PC-3 (cell line): ENCODE data around the gene KLHL30. TPM values are rescaled to one million over a fixed set of nuclear protein-coding genes. Genes with fewer than 3 reads are reported as not detected.
A peak's percentile ranks its signal among the peaks of the same experiment; 100 is the strongest.

Experiments used
- ATAC-seq: fragments of 200-7000 bp; cut with Tn5 transposase; 2 replicates; pipeline ENCODE4 v1.9.1; 2020; ENCODE audit warnings: mild to moderate bottlenecking, moderate library complexity
- BruUV-seq: library from RNA; stranded (reverse); fragments of 400-500 nt; replicated peaks from 2 replicates; lab custom pipeline; 2021; lab: Mats Ljungman, UMichigan
- CTCF ChIA-PET: fragments of 300-600 bp; sonication (Branson Sonifier 250); formaldehyde crosslinking; loops from one replicate; lab custom pipeline; 2022; ENCODE audit warnings: antibody characterized with exemption; lab: Charles Lee
- POLR2A ChIA-PET: fragments of 300-600 bp; sonication (Branson Sonifier 250); formaldehyde crosslinking; loops from one replicate; lab custom pipeline; 2022; ENCODE audit warnings: antibody characterized with exemption; ENCODE audit not compliant: unreplicated experiment; lab: Charles Lee
- DNase-seq: peaks from one replicate; pipeline ENCODE4 v3.0.0-alpha.2; 2015
- H2AFZ ChIP-seq: fragments of 300-600 bp; sonication (generic); 2 replicates; pipeline ENCODE4 v1.6.0; 2016; ENCODE audit warnings: antibody characterized with exemption, low read length
- H3F3A ChIP-seq: fragments of 300-600 bp; sonication (generic); one replicate; pipeline ENCODE4 v1.6.0; 2017; ENCODE audit warnings: antibody characterized with exemption, low read length, control low read depth, mild to moderate bottlenecking; ENCODE audit not compliant: unreplicated experiment
- H3K27ac ChIP-seq: fragments of 300-600 bp; sonication (generic); 2 replicates; pipeline ENCODE4 v1.5.1; 2016; ENCODE audit warnings: mild to moderate bottlenecking, low read length
- H3K27me3 ChIP-seq: fragments of 300-600 bp; sonication (generic); 2 replicates; pipeline ENCODE4 v1.6.1; 2016; ENCODE audit warnings: low read length, mixed read lengths
- H3K36me3 ChIP-seq: fragments of 300-600 bp; sonication (generic); 2 replicates; pipeline ENCODE4 v1.6.1; 2016; ENCODE audit warnings: low read depth, mixed run types, low read length, mixed read lengths
- H3K4me1 ChIP-seq: fragments of 300-600 bp; sonication (generic); 2 replicates; pipeline ENCODE4 v1.5.1; 2016; ENCODE audit warnings: low read length; ENCODE audit not compliant: insufficient read depth
- H3K4me2 ChIP-seq: fragments of 300-600 bp; sonication (generic); 2 replicates; pipeline ENCODE4 v1.6.0; 2016; ENCODE audit warnings: low read length
- H3K4me3 ChIP-seq: fragments of 300-600 bp; sonication (generic); 2 replicates; pipeline ENCODE4 v1.5.1; 2016; ENCODE audit warnings: mild to moderate bottlenecking, low read length, mixed read lengths
- H3K79me2 ChIP-seq: fragments of 300-600 bp; sonication (generic); 2 replicates; pipeline ENCODE4 v1.6.1; 2017; ENCODE audit warnings: low read length, mixed read lengths
- H3K9ac ChIP-seq: fragments of 300-600 bp; sonication (generic); 2 replicates; pipeline ENCODE4 v1.6.0; 2016; ENCODE audit warnings: mild to moderate bottlenecking, low read length
- H3K9me2 ChIP-seq: fragments of 300-600 bp; sonication (generic); replicated peaks from 2 replicates; pipeline ENCODE4 v1.6.1; 2016; ENCODE audit warnings: mixed run types, low read length, mixed read lengths
- H3K9me3 ChIP-seq: fragments of 300-600 bp; sonication (generic); 2 replicates; pipeline ENCODE4 v1.6.1; 2016; ENCODE audit warnings: low read length, mixed read lengths
- H4K20me1 ChIP-seq: fragments of 300-600 bp; sonication (generic); 2 replicates; pipeline ENCODE4 v1.6.1; 2016; ENCODE audit warnings: low read length, mixed read lengths
- EZH2 ChIP-seq: fragments of 300-600 bp; sonication (generic); IDR thresholded peaks from one replicate; pipeline ENCODE4 v1.6.1; 2017; ENCODE audit warnings: antibody characterized with exemption, mild to moderate bottlenecking, low read length; ENCODE audit not compliant: unreplicated experiment
- EZH2phosphoT487 ChIP-seq: fragments of 300-600 bp; sonication (generic); IDR thresholded peaks from 2 replicates; pipeline ENCODE4 v1.6.1; 2018; ENCODE audit warnings: mild to moderate bottlenecking, antibody characterized with exemption, low read length, borderline replicate concordance
- intact Hi-C: fragments of 100-400 bp; cut with micrococcal nuclease; formaldehyde crosslinking; loops from 2 replicates; pipeline ENCODE4 v1.9.0; 2023
- total RNA-seq: library from RNA; depleted of rRNA; stranded (reverse); fragments of >200 nt; gene quantifications from 2 replicates; pipeline ENCODE4 v1.2.3, GENCODE V29; 2014
- TF ChIP-seq, protein P1 (sequence below): fragments of 300-600 bp; sonication (generic); conservative IDR thresholded peaks from 2 replicates; pipeline ENCODE4 v1.5.1; 2017; ENCODE audit warnings: antibody characterized with exemption, low read depth, mild to moderate bottlenecking, low read length

Gene KLHL30
- total RNA-seq, 1 experiment from 2014 or later: not detected

DNA sequence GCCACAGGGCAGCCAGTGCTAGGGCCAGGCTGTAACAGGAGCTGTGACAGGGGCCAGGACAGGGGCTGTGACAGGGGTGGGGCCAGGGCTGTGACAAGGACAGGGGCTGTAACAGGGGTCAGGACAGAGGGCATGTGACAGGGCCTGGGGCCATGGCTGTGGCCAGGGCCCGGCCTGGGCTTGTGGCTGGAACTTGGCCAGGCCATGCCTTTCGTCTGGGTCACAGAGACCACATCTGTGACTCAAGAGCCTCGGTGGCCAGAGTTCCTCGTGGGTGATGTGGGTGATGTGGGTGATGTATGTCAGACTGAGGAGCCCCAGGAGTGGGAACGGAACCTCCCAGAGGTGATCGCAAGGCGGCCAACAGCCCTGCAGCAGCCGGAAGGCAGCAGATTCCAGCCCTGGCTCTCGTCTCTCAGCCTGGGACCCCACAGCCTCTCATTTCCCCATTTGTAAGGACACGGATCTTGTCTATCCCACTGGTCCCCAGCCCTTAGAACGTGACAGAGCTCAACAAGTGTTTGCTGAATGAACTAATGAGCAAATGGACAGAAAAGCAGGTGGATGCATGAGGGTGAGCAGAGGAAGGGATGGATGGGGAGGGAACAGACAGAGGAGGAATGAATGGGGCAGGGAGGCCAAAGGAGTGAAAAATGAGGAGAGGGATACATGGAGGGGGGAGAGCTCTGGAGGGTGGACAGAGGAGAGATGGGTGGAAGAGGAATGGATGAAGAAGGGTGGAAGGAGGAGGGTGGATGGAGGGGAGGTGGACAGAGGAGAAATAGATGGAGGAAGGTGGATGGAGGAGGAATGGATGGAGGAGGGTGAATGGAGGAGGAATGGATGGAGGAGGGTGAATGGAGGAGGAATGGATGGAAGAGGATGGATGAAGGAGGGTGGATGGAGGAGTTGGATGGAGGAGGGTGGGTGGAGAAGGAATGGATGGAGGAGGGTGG, 21.0 kb upstream of the KLHL30 start:
- Histone ChIP-seq H3K9ac (no peak overlapping the region), H3K79me2 (no peaks in the 10 kb centered on the region), H3K4me1 (no peaks in the 10 kb centered on the region; the same call in 1 of the 2 replicates), H3K9me3 (no peaks in the 10 kb centered on the region), H3K4me2 (no peak overlapping the region), H3F3A (no peaks in the 10 kb centered on the region), H3K27me3 (no peaks in the 10 kb centered on the region), H2AFZ (no peak overlapping the region), H3K36me3 (no peaks in the 10 kb centered on the region), H4K20me1 (no peaks in the 10 kb centered on the region), H3K9me2 (no peaks in the 10 kb centered on the region), H3K4me3 (no peak overlapping the region), H3K27ac (no peak overlapping the region)
- TF ChIP-seq EZH2phosphoT487: no peak
- TF ChIP-seq, protein P1, sequence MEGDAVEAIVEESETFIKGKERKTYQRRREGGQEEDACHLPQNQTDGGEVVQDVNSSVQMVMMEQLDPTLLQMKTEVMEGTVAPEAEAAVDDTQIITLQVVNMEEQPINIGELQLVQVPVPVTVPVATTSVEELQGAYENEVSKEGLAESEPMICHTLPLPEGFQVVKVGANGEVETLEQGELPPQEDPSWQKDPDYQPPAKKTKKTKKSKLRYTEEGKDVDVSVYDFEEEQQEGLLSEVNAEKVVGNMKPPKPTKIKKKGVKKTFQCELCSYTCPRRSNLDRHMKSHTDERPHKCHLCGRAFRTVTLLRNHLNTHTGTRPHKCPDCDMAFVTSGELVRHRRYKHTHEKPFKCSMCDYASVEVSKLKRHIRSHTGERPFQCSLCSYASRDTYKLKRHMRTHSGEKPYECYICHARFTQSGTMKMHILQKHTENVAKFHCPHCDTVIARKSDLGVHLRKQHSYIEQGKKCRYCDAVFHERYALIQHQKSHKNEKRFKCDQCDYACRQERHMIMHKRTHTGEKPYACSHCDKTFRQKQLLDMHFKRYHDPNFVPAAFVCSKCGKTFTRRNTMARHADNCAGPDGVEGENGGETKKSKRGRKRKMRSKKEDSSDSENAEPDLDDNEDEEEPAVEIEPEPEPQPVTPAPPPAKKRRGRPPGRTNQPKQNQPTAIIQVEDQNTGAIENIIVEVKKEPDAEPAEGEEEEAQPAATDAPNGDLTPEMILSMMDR: no peak
- TF ChIP-seq EZH2: no peak
- CTCF ChIA-PET: no interaction called here
- BruUV-seq: no TSS peak
- peak; percentile 51 for DNase-seq
- ATAC-seq: peak; percentile 45
- intact Hi-C loops: no loop called here
- POLR2A ChIA-PET: no interaction called here

DNA sequence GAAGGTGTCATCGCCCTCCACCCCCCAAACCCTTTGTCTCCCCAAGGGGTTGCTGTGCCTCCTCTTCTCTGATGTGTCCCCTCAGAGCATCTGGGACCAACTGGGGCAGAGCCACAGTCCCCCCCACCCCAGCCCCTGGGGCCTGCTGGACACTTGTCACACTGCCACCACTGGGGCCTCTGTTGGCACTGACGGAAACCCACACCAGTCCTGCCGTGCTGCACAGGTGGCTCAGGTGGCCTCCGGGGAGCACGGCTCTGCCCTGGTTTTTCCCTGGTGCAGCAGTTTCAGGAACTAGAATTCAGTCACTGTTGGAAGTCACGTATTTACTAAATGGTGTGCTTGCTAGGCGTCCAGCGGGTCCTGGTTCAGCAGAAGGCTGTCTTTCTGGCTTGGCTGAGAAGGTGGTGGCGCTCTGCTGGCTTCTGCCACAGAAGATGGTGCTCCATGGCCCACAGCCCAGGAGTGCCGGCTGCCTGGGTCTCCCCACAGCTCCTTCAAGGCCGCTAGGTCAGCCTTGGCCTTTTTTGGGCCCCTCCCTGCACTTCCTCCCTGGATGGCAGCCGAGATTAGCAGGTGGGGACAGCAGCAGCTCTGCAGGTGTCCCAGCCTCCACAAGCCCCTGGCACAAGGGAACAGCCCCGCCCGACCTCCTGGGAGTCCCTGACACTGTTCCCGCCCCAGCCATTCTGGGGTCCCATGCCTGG, 18.6 kb upstream of the KLHL30 start:
- no peak for DNase-seq
- no peaks in the 10 kb centered on the region for H3K79me2 ChIP-seq
- H3K9me3 ChIP-seq: no peaks in the 10 kb centered on the region
- no peaks in the 10 kb centered on the region for H4K20me1 ChIP-seq
- no peaks in the 10 kb centered on the region for H3F3A ChIP-seq
- intact Hi-C loops: no loop called here
- no peak overlapping the region for H3K27ac ChIP-seq
- H2AFZ ChIP-seq: no peak overlapping the region
- no peaks in the 10 kb centered on the region for H3K9me2 ChIP-seq
- no peaks in the 10 kb centered on the region for H3K27me3 ChIP-seq
- ChIA-PET CTCF (no interaction called here), POLR2A (no interaction called here)
- no TSS peak for BruUV-seq
- H3K36me3 ChIP-seq: no peaks in the 10 kb centered on the region
- no peak for TF ChIP-seq EZH2
- no peak for TF ChIP-seq EZH2phosphoT487
- TF ChIP-seq, protein P1: no peak
- H3K4me3 ChIP-seq: no peak overlapping the region
- H3K4me1 ChIP-seq: no peaks in the 10 kb centered on the region; the same call in 1 of the 2 replicates
- H3K9ac ChIP-seq: no peak overlapping the region
- no peak for ATAC-seq
- no peak overlapping the region for H3K4me2 ChIP-seq
